A549 (cell line): ENCODE results near the gene FAM111B. TPM values are rescaled to one million over a fixed set of nuclear protein-coding genes. Genes with fewer than 3 reads are reported as not detected.
A peak's percentile ranks its signal among the peaks of the same experiment; 100 is the strongest.

Experiments used
- ATOH8 ChIP-seq: fragments of 250-450 bp; sonication (Bioruptor Pico); IDR thresholded peaks from 2 replicates; pipeline ENCODE4 v1.5.0; 2020; ENCODE audit warnings: low read depth, mild to moderate bottlenecking, moderate library complexity
- BHLHE40 ChIP-seq: IDR thresholded peaks from 2 replicates; pipeline ENCODE4 v1.6.1; 2012; ENCODE audit warnings: low read depth, low read length, inconsistent platforms
- CBX2 ChIP-seq: fragments of 200-600 bp; sonication (generic); IDR thresholded peaks from 2 replicates; pipeline ENCODE4 v1.6.1; 2016; ENCODE audit warnings: low read depth, mild to moderate bottlenecking, borderline replicate concordance
- CBX8 ChIP-seq: fragments of 200-600 bp; sonication (generic); IDR thresholded peaks from 2 replicates; pipeline ENCODE4 v1.6.1; 2016
- CHD4 ChIP-seq: fragments of 200-600 bp; sonication (generic); IDR thresholded peaks from 2 replicates; pipeline ENCODE4 v1.6.1; 2016; ENCODE audit warnings: antibody characterized with exemption, mild to moderate bottlenecking, borderline replicate concordance
- E2F6 ChIP-seq: IDR thresholded peaks from 2 replicates; pipeline ENCODE4 v1.6.1; 2012; ENCODE audit warnings: low read depth, borderline replicate concordance
- EHF ChIP-seq: fragments of 250-450 bp; sonication (Bioruptor Pico); IDR thresholded peaks from 2 replicates; pipeline ENCODE4 v1.5.0; 2020; ENCODE audit warnings: mild to moderate bottlenecking
- FOSB ChIP-seq: fragments of 250-450 bp; sonication (Bioruptor Pico); IDR thresholded peaks from 2 replicates; pipeline ENCODE4 v1.5.0; 2020; ENCODE audit warnings: mild to moderate bottlenecking, moderate library complexity
- FOSL2 ChIP-seq, 2 experiments: fragments of 450-650 bp in 1 of 2; fragments of >200 bp in 1 of 2; sonication (Bioruptor Twin) in 1 of 2; formaldehyde crosslinking; IDR thresholded peaks; 2 replicates each; pipeline versions ENCODE4 v1.5.0 to v1.6.1; 2016 to 2020; ENCODE audit warnings: mild to moderate bottlenecking in 1 of 2, moderate library complexity in 1 of 2
- HDAC2 ChIP-seq: fragments of 200-600 bp; sonication (generic); IDR thresholded peaks from 2 replicates; pipeline ENCODE4 v1.6.1; 2016
- HES2 ChIP-seq: fragments of >200 bp; sonication (Bioruptor Twin); formaldehyde crosslinking; IDR thresholded peaks from 2 replicates; pipeline ENCODE4 v1.6.1; 2016
- HMGXB4 ChIP-seq: fragments of 250-450 bp; sonication (Bioruptor Pico); IDR thresholded peaks from 2 replicates; pipeline ENCODE4 v1.5.0; 2021; ENCODE audit warnings: mild to moderate bottlenecking, moderate library complexity, borderline replicate concordance
- HOXB13 ChIP-seq: fragments of 250-450 bp; sonication (Bioruptor Pico); IDR thresholded peaks from 2 replicates; pipeline ENCODE4 v1.5.0; 2020; ENCODE audit warnings: low read depth, mild to moderate bottlenecking, moderate library complexity
- HOXB5 ChIP-seq: fragments of 250-450 bp; sonication (Bioruptor Pico); IDR thresholded peaks from 2 replicates; pipeline ENCODE4 v1.5.0; 2020; ENCODE audit warnings: mild to moderate bottlenecking, moderate library complexity
- MAZ ChIP-seq: fragments of 150-350 bp; IDR thresholded peaks from 2 replicates; pipeline ENCODE4 v1.6.1; 2014; ENCODE audit warnings: antibody characterized with exemption, low read depth, low read length, borderline replicate concordance
- NPAS2 ChIP-seq: fragments of 250-450 bp; sonication (Bioruptor Pico); IDR thresholded peaks from 2 replicates; pipeline ENCODE4 v1.8.0; 2022; ENCODE audit warnings: mild to moderate bottlenecking, moderate library complexity, borderline replicate concordance
- POLR2AphosphoS2 ChIP-seq: conservative IDR thresholded peaks from 2 replicates; pipeline ENCODE4 v1.6.1; 2012; ENCODE audit warnings: low read length, improper control_type of control experiment, inconsistent platforms
- RAD21 ChIP-seq, 2 experiments: fragments of >200 bp in 1 of 2; sonication (Bioruptor Twin) in 1 of 2; formaldehyde crosslinking in 1 of 2; IDR thresholded peaks in 1 of 2; conservative IDR thresholded peaks in 1 of 2; 2 replicates in 1 of 2; 3 replicates in 1 of 2; pipeline ENCODE4 v1.6.1; 2012 to 2018; ENCODE audit warnings: inconsistent platforms in 1 of 2
- RARB ChIP-seq: fragments of 250-450 bp; sonication (Bioruptor Pico); IDR thresholded peaks from 2 replicates; pipeline ENCODE4 v1.8.0; 2021; ENCODE audit warnings: mild to moderate bottlenecking, moderate library complexity
- RFX5 ChIP-seq: fragments of 450-650 bp; IDR thresholded peaks from 2 replicates; pipeline ENCODE4 v1.7.1; 2014; ENCODE audit warnings: antibody characterized with exemption, mild to moderate bottlenecking, moderate library complexity
- SMC3 ChIP-seq: fragments of >200 bp; sonication (Bioruptor Twin); formaldehyde crosslinking; IDR thresholded peaks from 3 replicates; pipeline ENCODE4 v1.6.1; 2018; ENCODE audit warnings: inconsistent platforms
- TFCP2L1 ChIP-seq: fragments of 250-450 bp; sonication (Bioruptor Pico); IDR thresholded peaks from 2 replicates; pipeline ENCODE4 v1.5.0; 2021; ENCODE audit warnings: mild to moderate bottlenecking
- USF2 ChIP-seq: fragments of 450-650 bp; IDR thresholded peaks from 2 replicates; pipeline ENCODE4 v1.6.1; 2014; ENCODE audit warnings: antibody characterized with exemption
- ZC3H11A ChIP-seq: fragments of 450-650 bp; IDR thresholded peaks from 2 replicates; pipeline ENCODE4 v1.6.1; 2014; ENCODE audit warnings: antibody characterized with exemption, mild to moderate bottlenecking
- ZFP36 ChIP-seq: fragments of 450-650 bp; IDR thresholded peaks from 2 replicates; pipeline ENCODE4 v1.6.1; 2014; ENCODE audit warnings: borderline replicate concordance; ENCODE audit not compliant: partially characterized antibody
- polyA plus RNA-seq, 4 experiments: library from polyadenylated mRNA; depleted of rRNA in 3 of 4; stranded (reverse); fragments of >200 nt; fragmentation: RNase III in 1 of 4; extraction: RNeasy Plus Mini Kit Qiagen cat#74134 plus additional on column Dnase treatment in 1 of 4; gene quantifications; 2 replicates in 3 of 4; 3 replicates in 1 of 4; pipeline ENCODE4 v1.2.3, GENCODE V29; 2011 to 2017

The FAM111B gene
- polyA plus RNA-seq, 2 of the 4 experiments (the other 2 are of a cell fraction): 6.9 to 11.0 TPM

- TF ChIP-seq HES2: no peak
- no peak for TF ChIP-seq CHD4
- TF ChIP-seq HOXB5 (CRISPR knock-in tag): no peak
- TF ChIP-seq RARB (CRISPR knock-in tag): no peak
- peak; percentile 89 for TF ChIP-seq RFX5
- TF ChIP-seq NPAS2: no peak
- TF ChIP-seq TFCP2L1 (CRISPR knock-in tag): no peak
- no peak; the same call in 1 of the 2 replicates for TF ChIP-seq E2F6
- no peak for TF ChIP-seq FOSL2 (IDR thresholded peaks at IDR 0.05)
- no peak for TF ChIP-seq FOSL2 (CRISPR knock-in tag; IDR thresholded peaks at IDR 0.05)
- TF ChIP-seq RAD21 (conservative IDR thresholded peaks at IDR 0.05 in 1 of 2, IDR thresholded peaks at IDR 0.05 in 1 of 2): no peak
- TF ChIP-seq MAZ: no peak
- no peak for TF ChIP-seq ZC3H11A
- no peak for TF ChIP-seq EHF
- no peak for TF ChIP-seq FOSB (CRISPR knock-in tag)
- no peak for TF ChIP-seq CBX2
- no peak for TF ChIP-seq CBX8
- TF ChIP-seq ATOH8 (CRISPR knock-in tag): no peak
- TF ChIP-seq ZFP36: no peak
- no peak for TF ChIP-seq POLR2AphosphoS2
- no peak for TF ChIP-seq HOXB13
- TF ChIP-seq BHLHE40: no peak
- 0 out of 3 replicates have a peak, but pooled peaks have one; percentile 20 for TF ChIP-seq SMC3
- no peak for TF ChIP-seq HDAC2
- TF ChIP-seq HMGXB4: no peak
- TF ChIP-seq USF2: peak; percentile 47; the same call in 1 of the 2 replicates
These were observed 35.8 kb downstream of the FAM111B start, which contains the start of gene FAM111A (continued) for GRCh38 chr11:59142530-59143507.
